Measurements from ENCODE around the gene TTC39A.
A peak's percentile ranks its signal among the peaks of the same experiment; 100 is the strongest.

Gene TTC39A

GRCh38 chr1:51296383-51297357, 33.7 kb downstream of the TTC39A start:
- peak; percentile 97 for DNase-seq

- no peak for DNase-seq
Measured at GRCh38 chr1:51295926-51296325, 34.4 kb downstream of the TTC39A start.

GRCh38 chr1:51294566-51295184, 35.7 kb downstream of the TTC39A start:
- DNase-seq, result no peak

- no peak for DNase-seq
Measured at GRCh38 chr1:51293898-51294515, 36.4 kb downstream of the TTC39A start.

GRCh38 chr1:51290489-51290847, 39.9 kb downstream of the TTC39A start:
- no peak for DNase-seq

- DNase-seq, result no peak
Measured at GRCh38 chr1:51289676-51290488, 40.5 kb downstream of the TTC39A start.

- no peak for DNase-seq
Measured at GRCh38 chr1:51288578-51288977, 41.8 kb downstream of the TTC39A start.

GRCh38 chr1:51287966-51288365, 42.4 kb downstream of the TTC39A start:
- DNase-seq, result no peak

- no peak for DNase-seq
Measured at GRCh38 chr1:51285055-51285454, 45.3 kb downstream of the TTC39A start.

GRCh38 chr1:51284487-51284954, 45.8 kb downstream of the TTC39A start:
- DNase-seq, result peak; percentile 99

- no peak for DNase-seq
Measured at GRCh38 chr1:51283979-51284378, 46.4 kb downstream of the TTC39A start.

GRCh38 chr1:51282605-51283004, 47.8 kb downstream of the TTC39A start:
- DNase-seq, result no peak

GRCh38 chr1:51281807-51282206, 48.6 kb downstream of the TTC39A start:
- peak; percentile 38 for DNase-seq

- no peak for DNase-seq
Measured at GRCh38 chr1:51280321-51280978, 49.9 kb downstream of the TTC39A start.

- DNase-seq, result no peak
Measured at GRCh38 chr1:51276286-51276685, 54.1 kb downstream of the TTC39A start.

GRCh38 chr1:51274676-51275075, 55.7 kb downstream of the TTC39A start:
- no peak for DNase-seq

- DNase-seq, result no peak
Measured at GRCh38 chr1:51272916-51273315, 57.4 kb downstream of the TTC39A start.

GRCh38 chr1:51270751-51271150, 59.6 kb downstream of the TTC39A start:
- no peak for DNase-seq

- DNase-seq, result no peak
Measured at GRCh38 chr1:51268634-51269033, 61.7 kb downstream of the TTC39A start.

- no peak for DNase-seq
Measured at GRCh38 chr1:51266791-51267190, 63.6 kb downstream of the TTC39A start.

GRCh38 chr1:51266181-51266580, 64.2 kb downstream of the TTC39A start:
- no peak for DNase-seq

GRCh38 chr1:51265618-51266017, 64.7 kb downstream of the TTC39A start:
- DNase-seq, result no peak

All from NCI-H2029 (cell line).